Lung (tissue), 12 donors: ENCODE results near the gene TECTA. TPM values are rescaled to one million over a fixed set of nuclear protein-coding genes. Genes with fewer than 3 reads are reported as not detected.
"Not testable (repeated sequence)": the region's sequence is repeated elsewhere in the genome, so short reads cannot be mapped to it uniquely, and the experiment has no call there.

Experiments used
- ATAC-seq: fragments of 200-7000 bp; cut with Tn5 transposase; one replicate; pipeline ENCODE4 v1.9.1; 2020; ENCODE audit warnings: moderate number of reproducible peaks; ENCODE audit not compliant: insufficient read depth, low FRiP score
- DNase-seq, 3 donors: peaks; one replicate each; pipeline ENCODE4 v3.0.0-alpha.2; 2013 to 2017
- H3K27ac ChIP-seq, 2 donors: one replicate each; pipeline ENCODE4 v1.5.1; 2013; ENCODE audit warnings: mild to moderate bottlenecking in 2 of 2, moderate library complexity in 2 of 2, control low read depth in 1 of 2, inconsistent platforms in 1 of 2, low read depth in 1 of 2, low read length in 1 of 2
- H3K27me3 ChIP-seq, 3 donors: one replicate each; pipeline ENCODE4 v1.5.1; 2013; ENCODE audit warnings: low read length in 2 of 3; ENCODE audit not compliant: control insufficient read depth in 3 of 3, insufficient read depth in 3 of 3
- H3K36me3 ChIP-seq, 4 donors: one replicate each; pipeline ENCODE4 v1.5.1; 2013; ENCODE audit warnings: low read length in 4 of 4, mild to moderate bottlenecking in 1 of 4, moderate library complexity in 1 of 4; ENCODE audit not compliant: control insufficient read depth in 4 of 4, insufficient read depth in 4 of 4
- H3K4me1 ChIP-seq, 5 donors: one replicate each; pipeline ENCODE4 v1.5.1; 2013; ENCODE audit warnings: low read length in 5 of 5, mild to moderate bottlenecking in 2 of 5, moderate library complexity in 1 of 5; ENCODE audit not compliant: control insufficient read depth in 5 of 5, insufficient read depth in 5 of 5
- H3K4me3 ChIP-seq: one replicate; pipeline ENCODE4 v1.5.1; 2013; ENCODE audit warnings: mild to moderate bottlenecking, control low read depth, moderate library complexity
- H3K9ac ChIP-seq, 2 donors: one replicate each; pipeline ENCODE4 v1.5.1; 2013; ENCODE audit warnings: low read length in 2 of 2, control low read depth in 1 of 2; ENCODE audit not compliant: insufficient read depth in 1 of 2
- H3K9me3 ChIP-seq, 4 donors: one replicate each; pipeline ENCODE4 v1.5.1; 2013; ENCODE audit warnings: low read length in 3 of 4, mild to moderate bottlenecking in 1 of 4, moderate library complexity in 1 of 4; ENCODE audit not compliant: control insufficient read depth in 4 of 4, insufficient read depth in 3 of 4
- CTCF ChIP-seq: IDR thresholded peaks from 2 replicates; pipeline ENCODE4 v1.5.1; 2012; ENCODE audit warnings: mild to moderate bottlenecking; ENCODE audit errors: control extremely low read depth, extremely low read depth
- WGBS, 2 donors: extraction: QIAGEN DNeasy Blood & Tissue Kit; methylation state at CpG; one replicate each; pipeline ENCODE4 v1.1.7; 2013; 5-methylcytosine and 5-hydroxymethylcytosine counted together
- polyA plus RNA-seq, 2 donors: library from polyadenylated mRNA; stranded (reverse); fragments of 200-250 nt; gene quantifications; one replicate each; pipeline ENCODE4 v1.2.1, GENCODE V29; 2013
- total RNA-seq, 2 donors: library from RNA; depleted of rRNA in 1 of 2; stranded (reverse); fragments of >200 nt in 1 of 2; gene quantifications; one replicate each; pipeline ENCODE4 v1.2.1, GENCODE V29; 2014 to 2021
- donor health status: control.
- donor health status: control.
- donor health status: Bipolar disorder and iron deficiency.
- donor health status: healthy.
- donor health status: DM: yes; HTN: yes; CAD: no.

Gene TECTA
- total and polyA plus RNA-seq, 4 donors = 0.35 to 2.5 (median 0.82) TPM

GRCh38 chr11:121159741-121160140 lies 58.7 kb downstream of the TECTA start:
- TF ChIP-seq CTCF = no peak
- Histone ChIP-seq H3K4me1 (peaks cover 0 to 15% (median 0%) of the 10 kb centered on the region in 5 donors), H3K27me3 (no peaks in the 10 kb centered on the region), H3K27ac (no peak overlapping the region), H3K36me3 (no peaks in the 10 kb centered on the region), H3K9me3 (peaks cover 0 to 1% (median 0%) of the 10 kb centered on the region in 4 donors), H3K4me3 (no peak overlapping the region), H3K9ac (no peak overlapping the region)
- WGBS, 2 donors = 78 to 83% methylated on average over 3 of the region's 3 CpGs
- no peak for ATAC-seq
- peak; percentile 54 to 85 (median 75) for DNase-seq

- H3K9ac ChIP-seq = no peak overlapping the region
- H3K4me3 ChIP-seq = no peak overlapping the region
- WGBS, 2 donors = 76 to 80% methylated on average over 5 of the region's 5 CpGs
- H3K36me3 ChIP-seq = no peaks in the 10 kb centered on the region
- H3K27me3 ChIP-seq = no peaks in the 10 kb centered on the region
- TF ChIP-seq CTCF = no peak
- peaks cover 0 to 1% (median 0%) of the 10 kb centered on the region in 4 donors for H3K9me3 ChIP-seq
- DNase-seq (no peak), ATAC-seq (no peak)
- peaks cover 0 to 15% (median 0%) of the 10 kb centered on the region in 5 donors for H3K4me1 ChIP-seq
- H3K27ac ChIP-seq = no peak overlapping the region
Observed at GRCh38 chr11:121161349-121161917, 60.4 kb downstream of the TECTA start.

GRCh38 chr11:121163658-121164308 lies 62.7 kb downstream of the TECTA start:
- 68 to 80% methylated on average over 6 of the region's 6 CpGs for WGBS, 2 donors
- H3K9me3 ChIP-seq = peaks cover 0 to under 1% (median 0%) of the 10 kb centered on the region in 4 donors
- no peak overlapping the region for H3K4me3 ChIP-seq
- DNase-seq (no peak), ATAC-seq (no peak)
- H3K27ac ChIP-seq = no peak overlapping the region
- H3K36me3 ChIP-seq = no peaks in the 10 kb centered on the region
- H3K4me1 ChIP-seq = peaks cover 0 to 15% (median 0%) of the 10 kb centered on the region in 5 donors
- no peaks in the 10 kb centered on the region for H3K27me3 ChIP-seq
- no peak overlapping the region for H3K9ac ChIP-seq
- no peak for TF ChIP-seq CTCF

- not testable (repeated sequence) for H3K36me3 ChIP-seq, H3K27me3 ChIP-seq, H3K4me1 ChIP-seq, H3K27ac ChIP-seq, ATAC-seq, H3K4me3 ChIP-seq, H3K9me3 ChIP-seq, H3K9ac ChIP-seq, DNase-seq
- 81 to 94% methylated on average over 6 to 10 of the region's 10 CpGs for WGBS, 2 donors
Observed at GRCh38 chr11:121177629-121178028, 76.6 kb downstream of the TECTA start.
